ENCODE data around the gene FRG2. TPM values are rescaled to one million over a fixed set of nuclear protein-coding genes. Genes with fewer than 3 reads are reported as not detected.
"Not testable (repeated sequence)": the region's sequence is repeated elsewhere in the genome, so short reads cannot be mapped to it uniquely, and the experiment has no call there.

Gene FRG2
- total RNA-seq (ENCODE audit: insufficient read depth, low replicate concordance) = not detected

DNA sequence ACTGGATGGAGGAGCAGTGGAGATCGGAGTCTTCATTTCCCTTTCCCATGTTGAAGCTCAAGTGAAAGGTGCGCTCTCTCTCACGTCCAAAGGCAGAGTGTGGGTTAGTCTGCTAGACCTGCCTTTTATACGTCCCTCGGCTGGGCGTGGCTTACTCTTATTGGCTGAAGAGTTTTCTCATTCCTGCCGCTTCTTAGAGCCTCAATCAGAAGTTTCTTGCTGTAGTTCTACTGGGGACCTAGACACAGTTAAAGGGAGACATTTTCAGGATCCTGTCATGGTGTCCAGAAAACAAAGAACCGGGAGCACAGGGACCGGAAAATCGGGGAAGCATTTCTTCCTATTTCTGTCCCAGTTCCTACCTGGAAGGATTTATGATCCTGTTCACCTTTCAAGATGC is at the start of gene FRG2:
Gene FRG2, minus strand, starts transcription at position 101 of the 400 bp plus-strand sequence. Its CDS starts 52 bp downstream, at position 49.
- not testable (repeated sequence) for DNase-seq (ENCODE audit: low spot score)

DNA sequence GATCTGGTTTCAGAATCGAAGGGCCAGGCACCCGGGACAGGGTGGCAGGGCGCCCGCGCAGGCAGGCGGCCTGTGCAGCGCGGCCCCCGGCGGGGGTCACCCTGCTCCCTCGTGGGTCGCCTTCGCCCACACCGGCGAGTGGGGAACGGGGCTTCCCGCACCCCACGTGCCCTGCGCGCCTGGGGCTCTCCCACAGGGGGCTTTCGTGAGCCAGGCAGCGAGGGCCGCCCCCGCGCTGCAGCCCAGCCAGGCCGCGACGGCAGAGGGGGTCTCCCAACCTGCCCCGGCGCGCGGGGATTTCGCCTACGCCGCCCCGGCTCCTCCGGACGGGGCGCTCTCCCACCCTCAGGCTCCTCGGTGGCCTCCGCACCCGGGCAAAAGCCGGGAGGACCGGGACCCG is 41.3 kb upstream of the FRG2 start:
- not testable (repeated sequence) for DNase-seq (ENCODE audit: low spot score)

GRCh38 chr4:190064805-190065204 is 37.7 kb upstream of the FRG2 start:
- not testable (repeated sequence) for DNase-seq (ENCODE audit: low spot score)

- DNase-seq (ENCODE audit: low spot score) = not testable (repeated sequence)
Observed at GRCh38 chr4:190064342-190064741, 37.3 kb upstream of the FRG2 start, which contains the start of gene DBET. TSS of gene DBET (plus strand) at chr4:190064502.

- DNase-seq (ENCODE audit: low spot score) = not testable (repeated sequence)
Observed at GRCh38 chr4:190058997-190059396, 31.9 kb upstream of the FRG2 start.

GRCh38 chr4:190049378-190050239 is 22.6 kb upstream of the FRG2 start:
- not testable (repeated sequence) for DNase-seq (ENCODE audit: low spot score)

DNA sequence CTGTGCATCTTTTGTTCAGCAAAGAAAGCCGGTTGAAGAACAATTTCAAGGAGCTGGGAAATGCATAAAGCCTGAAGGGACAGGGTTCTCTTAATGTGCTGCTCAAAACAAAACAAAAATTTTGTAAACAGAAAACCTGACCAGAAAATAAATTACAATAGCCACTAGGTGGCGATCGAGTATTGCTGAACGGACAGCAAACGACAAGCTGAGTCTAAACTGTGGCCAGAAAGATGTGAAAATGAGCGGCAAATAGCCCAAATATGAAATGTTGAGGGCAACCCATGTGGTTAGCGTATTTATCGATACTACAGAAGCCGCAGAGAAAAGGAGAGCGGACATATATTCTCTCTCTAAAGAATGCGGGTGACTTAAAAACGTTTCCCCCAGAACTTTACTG is 20.6 kb upstream of the FRG2 start:
- DNase-seq (ENCODE audit: low spot score) = not testable (repeated sequence)

DNA sequence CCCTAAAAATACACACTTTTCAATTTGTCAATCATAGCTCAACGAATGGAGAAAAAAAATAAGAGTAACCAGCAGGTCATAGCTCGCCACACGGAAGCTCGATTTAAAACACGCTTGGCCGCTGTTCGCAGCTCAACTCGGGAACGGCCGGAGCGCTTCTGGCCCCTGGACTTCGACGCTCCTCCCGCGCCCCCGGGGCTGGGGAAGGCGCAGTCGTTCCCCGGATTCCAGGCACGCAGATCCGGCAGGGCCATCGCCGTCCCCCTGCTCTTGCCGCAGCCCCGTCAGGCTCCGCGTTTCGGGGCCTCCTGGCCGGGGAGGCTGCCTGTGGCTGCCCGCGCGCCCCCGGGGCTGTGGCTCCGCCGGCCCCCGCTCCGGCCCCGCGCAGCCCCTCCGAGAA is 13.8 kb upstream of the FRG2 start:
- not testable (repeated sequence) for DNase-seq (ENCODE audit: low spot score)

DNA sequence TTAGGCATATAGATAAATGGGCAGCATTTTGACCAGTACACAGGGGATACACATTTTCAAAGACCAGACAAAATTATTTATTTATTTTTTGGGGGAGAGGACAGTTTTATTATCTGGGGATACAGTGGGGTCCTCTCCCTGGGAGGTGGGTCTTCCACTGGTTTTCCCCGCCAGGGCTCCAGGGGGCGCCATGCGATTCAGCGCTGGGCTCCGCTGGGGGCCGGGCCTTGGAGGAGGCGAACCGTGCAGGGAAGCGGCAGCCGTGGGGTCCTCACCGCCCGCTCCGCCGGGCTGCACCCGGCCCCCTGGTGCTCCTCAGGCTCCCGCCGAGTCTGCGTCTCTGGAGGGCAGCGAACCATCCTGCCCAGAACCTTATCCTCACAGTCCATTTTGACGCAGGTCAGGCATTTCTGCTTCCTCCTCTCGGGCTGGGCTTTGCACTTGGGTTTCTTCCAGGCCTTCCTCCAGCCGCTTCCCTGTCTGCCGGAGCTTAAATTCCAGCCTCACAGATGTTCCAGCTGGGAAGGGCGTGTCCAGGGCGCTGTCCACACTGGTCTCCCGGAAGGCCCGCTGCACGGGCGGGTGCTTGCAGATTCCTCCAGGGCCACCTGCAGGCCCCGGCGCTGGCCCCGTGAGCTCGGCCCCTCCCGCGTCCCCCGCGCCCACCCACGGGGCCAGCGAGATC is 10.8 kb upstream of the FRG2 start:
- not testable (repeated sequence) for DNase-seq (ENCODE audit: low spot score)

- DNase-seq (ENCODE audit: low spot score) = not testable (repeated sequence)
Observed at GRCh38 chr4:190031264-190031663, 4.2 kb upstream of the FRG2 start.

DNA sequence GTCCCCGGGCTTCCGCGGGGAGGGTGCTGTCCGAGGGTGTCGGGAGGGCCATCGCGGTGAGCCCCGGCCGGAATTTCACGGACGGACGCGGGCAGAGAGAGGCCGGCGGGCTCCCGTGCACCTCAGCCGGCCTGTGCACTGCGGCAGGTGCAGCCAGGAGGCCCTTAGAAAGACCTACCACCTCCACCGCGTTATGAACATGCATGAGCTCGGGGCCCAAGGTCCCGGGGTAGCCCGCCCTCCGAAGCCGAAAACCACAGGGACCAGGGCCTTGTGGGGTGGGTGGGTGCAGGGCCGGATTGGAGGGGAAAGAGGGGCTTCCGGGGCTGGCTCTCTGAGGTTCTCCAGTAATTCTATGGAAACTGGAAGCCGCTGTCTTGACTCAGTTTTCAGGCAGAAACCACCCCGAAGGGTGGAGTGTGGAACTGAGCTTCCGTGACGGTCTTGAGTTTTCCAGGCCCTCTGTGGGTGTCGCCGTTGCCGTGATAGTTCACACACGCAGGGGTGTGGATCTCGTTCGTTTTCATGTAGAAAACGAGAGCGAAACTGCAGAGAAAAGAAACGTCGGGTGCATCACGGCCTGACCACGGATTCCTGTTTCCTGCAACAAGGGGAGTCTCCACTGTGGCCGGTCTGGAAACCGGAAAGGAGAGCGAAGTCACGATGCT is 4.3 kb downstream of the FRG2 start:
- not testable (repeated sequence) for DNase-seq (ENCODE audit: low spot score)

GRCh38 chr4:190021973-190022372 is 5.1 kb downstream of the FRG2 start:
- not testable (repeated sequence) for DNase-seq (ENCODE audit: low spot score)

DNA sequence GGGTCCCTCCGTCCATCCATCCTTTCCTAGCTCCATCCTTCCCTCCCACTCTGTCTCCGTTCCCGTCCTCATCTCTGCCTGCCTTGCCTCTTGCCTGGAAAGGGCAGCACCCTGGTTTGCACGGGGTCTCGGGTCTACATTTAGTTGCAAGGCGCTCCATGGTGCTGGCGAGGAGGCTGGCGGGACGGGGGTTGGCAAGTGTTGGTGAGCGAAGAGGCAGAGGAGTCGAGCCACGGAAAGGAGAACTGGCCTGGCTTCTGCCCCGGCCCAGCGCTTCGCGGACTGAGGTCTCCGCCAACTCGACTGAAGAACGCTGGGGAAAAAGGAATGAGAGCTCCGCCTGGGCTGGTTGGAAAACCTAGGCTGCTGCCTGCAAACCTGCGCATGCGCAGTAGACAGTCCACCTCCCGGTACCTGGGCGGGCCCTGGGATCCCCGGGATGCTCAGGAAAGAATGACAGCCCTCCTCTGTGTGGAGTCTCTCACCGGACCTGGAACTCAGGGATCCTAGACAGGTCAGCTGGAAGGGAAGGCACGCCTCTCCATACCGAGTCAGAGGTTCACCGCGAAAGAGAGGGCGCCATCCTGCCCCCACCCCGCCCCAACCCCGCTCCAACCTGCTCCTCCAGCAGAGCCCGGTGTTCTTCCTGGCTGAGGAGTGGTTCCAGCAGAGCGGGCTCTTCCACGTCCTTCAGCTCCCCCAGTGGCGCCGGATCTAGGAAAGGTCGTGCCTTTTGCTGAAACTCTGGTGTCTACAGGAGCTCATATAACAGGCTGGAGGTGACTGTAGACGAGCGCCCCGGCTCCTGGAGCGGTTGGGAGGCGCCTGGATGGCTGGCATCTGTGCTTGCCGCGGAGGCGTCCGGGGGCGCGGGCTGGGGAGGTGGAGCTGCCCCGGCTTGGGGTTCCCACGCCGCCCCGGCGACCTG is 6.0 kb downstream of the FRG2 start:
- DNase-seq (ENCODE audit: low spot score) = peak; percentile 11

DNA sequence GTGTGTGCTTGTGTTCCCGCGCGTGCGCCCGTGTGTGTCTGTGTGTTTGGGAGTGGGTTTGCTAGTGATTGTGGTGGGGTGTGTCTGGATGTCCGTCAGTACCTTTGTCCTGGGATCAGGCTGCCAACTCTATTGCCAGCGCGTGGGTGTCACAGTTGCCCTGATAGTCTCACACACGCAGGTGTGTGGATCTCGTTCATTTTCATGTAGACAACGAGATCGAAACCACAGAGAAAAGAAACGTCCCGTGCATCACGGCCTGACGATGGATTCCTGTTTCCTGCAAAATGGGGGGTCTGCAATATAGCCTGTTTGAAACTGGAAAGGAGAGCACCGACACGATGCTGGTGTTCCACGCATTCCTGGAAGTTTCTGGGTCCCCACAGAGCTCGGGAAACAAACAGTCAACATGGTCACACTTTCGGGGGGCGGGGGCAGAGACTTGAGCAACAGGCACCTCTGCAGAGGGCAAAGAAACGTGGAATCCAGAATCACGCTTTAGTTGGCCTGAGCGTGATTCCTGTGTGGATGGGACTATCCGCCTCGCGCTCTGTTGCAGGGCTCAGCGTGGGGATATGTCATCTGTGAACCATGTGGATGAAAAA is 7.1 kb downstream of the FRG2 start:
- DNase-seq (ENCODE audit: low spot score) = not testable (repeated sequence)

GRCh38 chr4:190019023-190019858 is 7.8 kb downstream of the FRG2 start:
- no peak for DNase-seq (ENCODE audit: low spot score)

DNA sequence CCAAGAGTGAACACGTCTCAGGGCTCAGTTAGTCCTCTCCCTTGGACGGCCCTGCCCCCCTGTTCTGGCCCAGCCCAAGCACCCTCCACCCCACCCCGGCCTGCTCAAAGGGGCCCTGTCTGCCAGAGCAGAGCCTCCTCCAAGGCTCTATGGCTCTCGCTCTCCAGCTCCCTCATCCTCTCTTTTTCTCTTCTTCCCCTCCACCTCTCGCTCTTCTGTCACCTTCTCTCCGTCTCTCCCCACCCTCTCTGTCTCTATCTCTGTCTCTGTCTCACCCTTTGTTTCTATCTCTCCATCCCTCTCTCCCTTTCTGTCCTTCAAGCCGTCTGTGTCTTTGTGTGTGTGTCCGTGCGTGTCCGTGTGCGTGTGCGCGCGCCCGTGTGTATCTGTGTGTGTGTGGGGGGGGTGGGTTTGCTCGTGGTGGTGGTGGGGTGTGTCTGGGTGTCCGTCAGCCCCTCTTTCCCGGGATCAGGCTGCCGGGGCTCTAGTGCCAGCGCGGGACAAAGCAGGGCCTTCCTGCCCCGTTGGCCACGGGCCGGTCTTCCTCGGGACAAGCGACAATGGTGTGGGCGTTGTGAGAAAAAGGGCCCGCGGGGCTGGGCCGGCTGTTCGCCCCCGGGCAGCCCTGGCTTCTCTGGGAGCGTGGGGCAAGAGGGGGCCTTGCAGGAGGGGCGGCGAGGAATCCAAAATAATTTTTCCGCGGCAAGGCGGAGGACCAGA is 8.7 kb downstream of the FRG2 start:
- no peak for DNase-seq (ENCODE audit: low spot score)

GRCh38 chr4:190017357-190018200 is 9.5 kb downstream of the FRG2 start:
- no peak for DNase-seq (ENCODE audit: low spot score)

Data from umbilical cord (tissue), 2 donors.